Testis (tissue), 3 donors: ENCODE results near the gene LPP. TPM values are rescaled to one million over a fixed set of nuclear protein-coding genes. Genes with fewer than 3 reads are reported as not detected.

Source experiments
- DNase-seq: peaks from one replicate; pipeline ENCODE4 v3.0.0-alpha.2; 2019
- H3K27ac ChIP-seq, 2 donors: fragments of 200-600 bp; sonication (generic); one replicate each; pipeline ENCODE4 v1.5.1; 2019
- H3K27me3 ChIP-seq: fragments of 200-600 bp; sonication (generic); one replicate; pipeline ENCODE4 v1.5.1; 2019
- H3K36me3 ChIP-seq: fragments of 200-600 bp; sonication (generic); one replicate; pipeline ENCODE4 v1.5.1; 2017; ENCODE audit warnings: low read depth; ENCODE audit errors: missing control alignments
- H3K4me1 ChIP-seq: fragments of 200-600 bp; sonication (generic); one replicate; pipeline ENCODE4 v1.5.1; 2019
- H3K4me3 ChIP-seq, 2 donors: fragments of 200-600 bp; sonication (generic); one replicate each; pipeline ENCODE4 v1.5.1; 2017 to 2019
- H3K9me3 ChIP-seq: fragments of 200-600 bp; sonication (generic); one replicate; pipeline ENCODE4 v1.5.1; 2017
- CTCF ChIP-seq, 3 experiments: fragments of 450-650 bp in 2 of 3; fragments of 200-600 bp in 1 of 3; sonication (generic) in 1 of 3; IDR thresholded peaks; one replicate each; pipeline ENCODE4 v1.5.1; 2016 to 2019; ENCODE audit warnings: antibody characterized with exemption in 3 of 3, mild to moderate bottlenecking in 2 of 3, moderate library complexity in 1 of 3
- POLR2A ChIP-seq: fragments of 450-650 bp; IDR thresholded peaks from one replicate; pipeline ENCODE4 v1.6.1; 2017; ENCODE audit warnings: antibody characterized with exemption, mild to moderate bottlenecking, moderate library complexity
- WGBS, 2 donors: methylation state at CpG; one replicate each; pipeline ENCODE4 v1.1.5; 2018; 5-methylcytosine and 5-hydroxymethylcytosine counted together
- intact Hi-C: fragments of 100-400 bp; cut with DNase I; formaldehyde crosslinking; loops from one replicate; pipeline ENCODE4 v1.15.1; 2023; ENCODE audit warnings: low total_unique reads
- polyA plus RNA-seq: library from polyadenylated mRNA; stranded (reverse); fragments of 350-450 nt; fragmentation: Illumina TruSeq; extraction: RNeasy Lipid Tissue Mini Kit (QIAGEN cat#74804); gene quantifications from one replicate; pipeline ENCODE4 v1.2.3, GENCODE V29; 2014; ENCODE audit warnings: low read depth, low replicate concordance; ENCODE audit not compliant: insufficient read depth
- total RNA-seq, 2 donors: library from RNA; depleted of rRNA; stranded (reverse); fragments of >200 nt; gene quantifications; one replicate each; pipeline ENCODE4 v1.2.3, GENCODE V29; 2016

LPP gene
- total and polyA plus RNA-seq, 3 donors from 2014 or later = 89.9 to 135 (median 132) TPM

GRCh38 chr3:188323067-188323842, 169.3 kb downstream of the LPP start:
- Histone ChIP-seq H3K27ac (no peak overlapping the region), H3K4me1 (peaks cover 7% of the 10 kb centered on the region), H3K36me3 (no peaks in the 10 kb centered on the region), H3K9me3 (no peaks in the 10 kb centered on the region), H3K27me3 (no peaks in the 10 kb centered on the region), H3K4me3 (no peak overlapping the region)
- no peak for DNase-seq
- TF ChIP-seq CTCF (IDR thresholded peaks at IDR 0.05) (no peak), POLR2A (no peak)
- WGBS, 2 donors = 88 to 94% methylated on average over 6 of the region's 6 CpGs
- intact Hi-C loops = no loop called here

GRCh38 chr3:188326111-188326510, 172.2 kb downstream of the LPP start:
- H3K36me3 ChIP-seq = no peaks in the 10 kb centered on the region
- intact Hi-C loops = no loop called here
- H3K9me3 ChIP-seq = no peaks in the 10 kb centered on the region
- no peaks in the 10 kb centered on the region for H3K27me3 ChIP-seq
- H3K4me1 ChIP-seq = peaks cover 2% of the 10 kb centered on the region
- TF ChIP-seq CTCF (IDR thresholded peaks at IDR 0.05) = no peak
- TF ChIP-seq POLR2A = no peak
- no peak overlapping the region for H3K4me3 ChIP-seq
- DNase-seq = no peak
- 88 to 90% methylated on average over 9 of the region's 9 CpGs for WGBS, 2 donors
- no peak overlapping the region for H3K27ac ChIP-seq

GRCh38 chr3:188326968-188327367, 173.0 kb downstream of the LPP start:
- TF ChIP-seq CTCF (IDR thresholded peaks at IDR 0.05) (no peak), POLR2A (no peak)
- Histone ChIP-seq H3K27ac (no peak overlapping the region), H3K27me3 (no peaks in the 10 kb centered on the region), H3K4me1 (no peaks in the 10 kb centered on the region), H3K4me3 (no peak overlapping the region), H3K9me3 (no peaks in the 10 kb centered on the region), H3K36me3 (no peaks in the 10 kb centered on the region)
- WGBS, 2 donors = 75 to 84% methylated on average over 4 of the region's 4 CpGs
- intact Hi-C loops = no loop called here
- DNase-seq = no peak

GRCh38 chr3:188327433-188327832, 173.5 kb downstream of the LPP start:
- intact Hi-C loops = no loop called here
- no peak for DNase-seq
- no peak overlapping the region for H3K4me3 ChIP-seq
- H3K9me3 ChIP-seq = no peaks in the 10 kb centered on the region
- no peak overlapping the region for H3K27ac ChIP-seq
- no peaks in the 10 kb centered on the region for H3K36me3 ChIP-seq
- TF ChIP-seq CTCF (IDR thresholded peaks at IDR 0.05) = no peak
- TF ChIP-seq POLR2A = no peak
- H3K27me3 ChIP-seq = no peaks in the 10 kb centered on the region
- H3K4me1 ChIP-seq = no peaks in the 10 kb centered on the region
- WGBS, 2 donors = 77 to 87% methylated on average over 2 of the region's 2 CpGs

- no peak for TF ChIP-seq CTCF (IDR thresholded peaks at IDR 0.05)
- no peak for TF ChIP-seq POLR2A
- no peak overlapping the region for H3K27ac ChIP-seq
- H3K4me1 ChIP-seq = no peaks in the 10 kb centered on the region
- no peaks in the 10 kb centered on the region for H3K9me3 ChIP-seq
- no peak for DNase-seq
- no peaks in the 10 kb centered on the region for H3K36me3 ChIP-seq
- no peak overlapping the region for H3K4me3 ChIP-seq
- WGBS, 2 donors = 64 to 66% methylated on average over 2 of the region's 2 CpGs
- no peaks in the 10 kb centered on the region for H3K27me3 ChIP-seq
- intact Hi-C loops = no loop called here
Measured at GRCh38 chr3:188330138-188330537, 176.2 kb downstream of the LPP start.
